PC-3 (cell line): Measurements from ENCODE around the gene PIAS4. TPM values are rescaled to one million over a fixed set of nuclear protein-coding genes. Genes with fewer than 3 reads are reported as not detected.

Experiments
- ATAC-seq: fragments of 200-7000 bp; cut with Tn5 transposase; 2 replicates; pipeline ENCODE4 v1.9.1; 2020; ENCODE audit warnings: mild to moderate bottlenecking, moderate library complexity
- BruUV-seq: library from RNA; stranded (reverse); fragments of 400-500 nt; replicated peaks from 2 replicates; lab custom pipeline; 2021; lab: Mats Ljungman, UMichigan
- CTCF ChIA-PET: fragments of 300-600 bp; sonication (Branson Sonifier 250); formaldehyde crosslinking; loops from one replicate; lab custom pipeline; 2022; ENCODE audit warnings: antibody characterized with exemption; lab: Charles Lee
- POLR2A ChIA-PET: fragments of 300-600 bp; sonication (Branson Sonifier 250); formaldehyde crosslinking; loops from one replicate; lab custom pipeline; 2022; ENCODE audit warnings: antibody characterized with exemption; ENCODE audit not compliant: unreplicated experiment; lab: Charles Lee
- DNase-seq: peaks from one replicate; pipeline ENCODE4 v3.0.0-alpha.2; 2015
- H2AFZ ChIP-seq: fragments of 300-600 bp; sonication (generic); 2 replicates; pipeline ENCODE4 v1.6.0; 2016; ENCODE audit warnings: antibody characterized with exemption, low read length
- H3F3A ChIP-seq: fragments of 300-600 bp; sonication (generic); one replicate; pipeline ENCODE4 v1.6.0; 2017; ENCODE audit warnings: antibody characterized with exemption, low read length, control low read depth, mild to moderate bottlenecking; ENCODE audit not compliant: unreplicated experiment
- H3K27ac ChIP-seq: fragments of 300-600 bp; sonication (generic); 2 replicates; pipeline ENCODE4 v1.5.1; 2016; ENCODE audit warnings: mild to moderate bottlenecking, low read length
- H3K27me3 ChIP-seq: fragments of 300-600 bp; sonication (generic); 2 replicates; pipeline ENCODE4 v1.6.1; 2016; ENCODE audit warnings: low read length, mixed read lengths
- H3K36me3 ChIP-seq: fragments of 300-600 bp; sonication (generic); 2 replicates; pipeline ENCODE4 v1.6.1; 2016; ENCODE audit warnings: low read depth, mixed run types, low read length, mixed read lengths
- H3K4me1 ChIP-seq: fragments of 300-600 bp; sonication (generic); 2 replicates; pipeline ENCODE4 v1.5.1; 2016; ENCODE audit warnings: low read length; ENCODE audit not compliant: insufficient read depth
- H3K4me2 ChIP-seq: fragments of 300-600 bp; sonication (generic); 2 replicates; pipeline ENCODE4 v1.6.0; 2016; ENCODE audit warnings: low read length
- H3K4me3 ChIP-seq: fragments of 300-600 bp; sonication (generic); 2 replicates; pipeline ENCODE4 v1.5.1; 2016; ENCODE audit warnings: mild to moderate bottlenecking, low read length, mixed read lengths
- H3K79me2 ChIP-seq: fragments of 300-600 bp; sonication (generic); 2 replicates; pipeline ENCODE4 v1.6.1; 2017; ENCODE audit warnings: low read length, mixed read lengths
- H3K9ac ChIP-seq: fragments of 300-600 bp; sonication (generic); 2 replicates; pipeline ENCODE4 v1.6.0; 2016; ENCODE audit warnings: mild to moderate bottlenecking, low read length
- H3K9me2 ChIP-seq: fragments of 300-600 bp; sonication (generic); replicated peaks from 2 replicates; pipeline ENCODE4 v1.6.1; 2016; ENCODE audit warnings: mixed run types, low read length, mixed read lengths
- H3K9me3 ChIP-seq: fragments of 300-600 bp; sonication (generic); 2 replicates; pipeline ENCODE4 v1.6.1; 2016; ENCODE audit warnings: low read length, mixed read lengths
- H4K20me1 ChIP-seq: fragments of 300-600 bp; sonication (generic); 2 replicates; pipeline ENCODE4 v1.6.1; 2016; ENCODE audit warnings: low read length, mixed read lengths
- CTCF ChIP-seq: fragments of 300-600 bp; sonication (generic); conservative IDR thresholded peaks from 2 replicates; pipeline ENCODE4 v1.5.1; 2017; ENCODE audit warnings: antibody characterized with exemption, low read depth, mild to moderate bottlenecking, low read length
- EZH2 ChIP-seq: fragments of 300-600 bp; sonication (generic); IDR thresholded peaks from one replicate; pipeline ENCODE4 v1.6.1; 2017; ENCODE audit warnings: antibody characterized with exemption, mild to moderate bottlenecking, low read length; ENCODE audit not compliant: unreplicated experiment
- EZH2phosphoT487 ChIP-seq: fragments of 300-600 bp; sonication (generic); IDR thresholded peaks from 2 replicates; pipeline ENCODE4 v1.6.1; 2018; ENCODE audit warnings: mild to moderate bottlenecking, antibody characterized with exemption, low read length, borderline replicate concordance
- intact Hi-C: fragments of 100-400 bp; cut with micrococcal nuclease; formaldehyde crosslinking; loops from 2 replicates; pipeline ENCODE4 v1.9.0; 2023
- total RNA-seq: library from RNA; depleted of rRNA; stranded (reverse); fragments of >200 nt; gene quantifications from 2 replicates; pipeline ENCODE4 v1.2.3, GENCODE V29; 2014

Gene PIAS4
- total RNA-seq, 1 experiment from 2014 or later, result 21.0 TPM

GRCh38 chr19:4029247-4029614, 21.7 kb downstream of the PIAS4 start:
- H3K4me3 ChIP-seq, result no peak overlapping the region
- H3K36me3 ChIP-seq, result no peaks in the 10 kb centered on the region
- TF ChIP-seq EZH2phosphoT487, result no peak
- no peak for TF ChIP-seq EZH2
- ChIA-PET CTCF (no interaction called here), POLR2A (no interaction called here)
- no peaks in the 10 kb centered on the region for H4K20me1 ChIP-seq
- H2AFZ ChIP-seq, result no peak overlapping the region
- H3K9ac ChIP-seq, result no peak overlapping the region
- ATAC-seq, result no peak
- DNase-seq, result no peak
- no peak overlapping the region for H3K27ac ChIP-seq
- no peaks in the 10 kb centered on the region for H3K9me3 ChIP-seq
- intact Hi-C loops, result no loop called here
- no peaks in the 10 kb centered on the region for H3K79me2 ChIP-seq
- no peaks in the 10 kb centered on the region for H3K27me3 ChIP-seq
- no TSS peak for BruUV-seq
- no peaks in the 10 kb centered on the region for H3K9me2 ChIP-seq
- no peaks in the 10 kb centered on the region for H3K4me1 ChIP-seq
- H3F3A ChIP-seq, result no peaks in the 10 kb centered on the region
- no peak overlapping the region for H3K4me2 ChIP-seq

GRCh38 chr19:4030552-4030951, 23.0 kb downstream of the PIAS4 start:
- Histone ChIP-seq H3K27me3 (no peaks in the 10 kb centered on the region), H3K9me3 (no peaks in the 10 kb centered on the region), H3K4me3 (no peak overlapping the region), H4K20me1 (no peaks in the 10 kb centered on the region), H3K9ac (no peak overlapping the region), H3K27ac (no peak overlapping the region), H3K9me2 (no peaks in the 10 kb centered on the region), H2AFZ (no peak overlapping the region), H3K4me2 (no peak overlapping the region), H3F3A (no peaks in the 10 kb centered on the region), H3K4me1 (no peaks in the 10 kb centered on the region), H3K36me3 (peaks cover under 1% of the 10 kb centered on the region; the same call in 1 of the 2 replicates), H3K79me2 (no peaks in the 10 kb centered on the region)
- no peak for TF ChIP-seq EZH2phosphoT487
- no peak for TF ChIP-seq EZH2
- no peak for TF ChIP-seq CTCF
- POLR2A ChIA-PET, result no interaction called here
- BruUV-seq, result no TSS peak
- CTCF ChIA-PET, result no interaction called here
- ATAC-seq (no peak), DNase-seq (no peak)
- intact Hi-C loops, result no loop called here

GRCh38 chr19:4030981-4031380, 23.4 kb downstream of the PIAS4 start:
- no TSS peak for BruUV-seq
- Histone ChIP-seq H3K4me3 (no peak overlapping the region), H3K9ac (no peak overlapping the region), H3K4me1 (no peaks in the 10 kb centered on the region), H4K20me1 (no peaks in the 10 kb centered on the region), H2AFZ (no peak overlapping the region), H3K9me2 (no peaks in the 10 kb centered on the region), H3K9me3 (no peaks in the 10 kb centered on the region), H3K79me2 (no peaks in the 10 kb centered on the region), H3F3A (no peaks in the 10 kb centered on the region), H3K36me3 (peaks cover 4% of the 10 kb centered on the region; the same call in 1 of the 2 replicates), H3K27me3 (no peaks in the 10 kb centered on the region), H3K27ac (no peak overlapping the region), H3K4me2 (no peak overlapping the region)
- POLR2A ChIA-PET, result no interaction called here
- CTCF ChIA-PET, result no interaction called here
- no peak for ATAC-seq
- intact Hi-C loops, result no loop called here
- no peak for DNase-seq
- TF ChIP-seq EZH2 (no peak), EZH2phosphoT487 (no peak), CTCF (no peak)
